PFSK-1 (cell line): ENCODE data around the gene MITF.

Experiments
- FOXP2 ChIP-seq: optimal IDR thresholded peaks from 2 replicates; pipeline ENCODE3; 2011; ENCODE audit warnings: borderline replicate concordance, control low read depth, inconsistent platforms; ENCODE audit not compliant: insufficient read depth; ENCODE audit errors: extremely low read length, extremely low read depth
- POLR2AphosphoS5 ChIP-seq: IDR thresholded peaks from 2 replicates; pipeline ENCODE4 v1.6.1; 2012; ENCODE audit warnings: low read depth, mild to moderate bottlenecking, control low read depth, low read length, moderate library complexity
- SIN3A ChIP-seq: IDR thresholded peaks from 2 replicates; pipeline ENCODE4 v1.6.1; 2012; ENCODE audit warnings: mild to moderate bottlenecking, low read length, moderate library complexity, borderline replicate concordance; ENCODE audit not compliant: insufficient read depth
- TAF1 ChIP-seq: IDR thresholded peaks from 2 replicates; pipeline ENCODE4 v1.6.1; 2012; ENCODE audit warnings: low read length, control low read depth, borderline replicate concordance; ENCODE audit not compliant: insufficient read depth
- TF ChIP-seq, protein P1 (sequence below), 2 experiments: IDR thresholded peaks; 2 replicates each; pipeline versions ENCODE4 v1.6.1 to v1.8.0; 2011 to 2012; ENCODE audit warnings: low read depth in 2 of 2, low read length in 2 of 2, control low read depth in 1 of 2, inconsistent platforms in 1 of 2, mild to moderate bottlenecking in 1 of 2, moderate library complexity in 1 of 2; ENCODE audit not compliant: insufficient read depth in 1 of 2

MITF gene

DNA sequence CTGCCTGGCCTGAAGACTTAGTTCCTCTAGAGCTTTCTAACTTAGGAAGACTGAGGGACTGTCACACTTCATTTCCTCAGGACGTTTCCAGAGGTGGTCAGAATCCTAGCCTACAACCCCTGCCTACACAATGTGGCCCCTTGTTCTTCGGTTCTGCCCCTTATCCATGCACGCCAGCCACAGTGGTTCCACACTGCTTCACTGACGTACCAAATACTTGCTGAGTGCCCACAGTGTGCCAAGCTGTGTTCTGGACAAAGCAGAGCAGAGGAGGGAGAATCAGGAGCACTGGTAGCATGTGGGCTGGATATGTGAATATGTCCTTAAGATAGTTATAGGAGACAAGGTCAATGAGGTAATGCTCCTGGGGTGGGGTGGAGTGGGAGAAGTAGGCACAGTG, 189.8 kb downstream of the MITF start:
- TF ChIP-seq, protein P1, sequence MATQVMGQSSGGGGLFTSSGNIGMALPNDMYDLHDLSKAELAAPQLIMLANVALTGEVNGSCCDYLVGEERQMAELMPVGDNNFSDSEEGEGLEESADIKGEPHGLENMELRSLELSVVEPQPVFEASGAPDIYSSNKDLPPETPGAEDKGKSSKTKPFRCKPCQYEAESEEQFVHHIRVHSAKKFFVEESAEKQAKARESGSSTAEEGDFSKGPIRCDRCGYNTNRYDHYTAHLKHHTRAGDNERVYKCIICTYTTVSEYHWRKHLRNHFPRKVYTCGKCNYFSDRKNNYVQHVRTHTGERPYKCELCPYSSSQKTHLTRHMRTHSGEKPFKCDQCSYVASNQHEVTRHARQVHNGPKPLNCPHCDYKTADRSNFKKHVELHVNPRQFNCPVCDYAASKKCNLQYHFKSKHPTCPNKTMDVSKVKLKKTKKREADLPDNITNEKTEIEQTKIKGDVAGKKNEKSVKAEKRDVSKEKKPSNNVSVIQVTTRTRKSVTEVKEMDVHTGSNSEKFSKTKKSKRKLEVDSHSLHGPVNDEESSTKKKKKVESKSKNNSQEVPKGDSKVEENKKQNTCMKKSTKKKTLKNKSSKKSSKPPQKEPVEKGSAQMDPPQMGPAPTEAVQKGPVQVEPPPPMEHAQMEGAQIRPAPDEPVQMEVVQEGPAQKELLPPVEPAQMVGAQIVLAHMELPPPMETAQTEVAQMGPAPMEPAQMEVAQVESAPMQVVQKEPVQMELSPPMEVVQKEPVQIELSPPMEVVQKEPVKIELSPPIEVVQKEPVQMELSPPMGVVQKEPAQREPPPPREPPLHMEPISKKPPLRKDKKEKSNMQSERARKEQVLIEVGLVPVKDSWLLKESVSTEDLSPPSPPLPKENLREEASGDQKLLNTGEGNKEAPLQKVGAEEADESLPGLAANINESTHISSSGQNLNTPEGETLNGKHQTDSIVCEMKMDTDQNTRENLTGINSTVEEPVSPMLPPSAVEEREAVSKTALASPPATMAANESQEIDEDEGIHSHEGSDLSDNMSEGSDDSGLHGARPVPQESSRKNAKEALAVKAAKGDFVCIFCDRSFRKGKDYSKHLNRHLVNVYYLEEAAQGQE (IDR thresholded peaks at IDR 0.05; ENCODE audit: insufficient read depth in 1 of 2, low read depth in 2 of 2, low read length in 2 of 2): no peak
- TF ChIP-seq SIN3A (no peak), TAF1 (no peak), FOXP2 (no peak), POLR2AphosphoS5 (no peak)

DNA sequence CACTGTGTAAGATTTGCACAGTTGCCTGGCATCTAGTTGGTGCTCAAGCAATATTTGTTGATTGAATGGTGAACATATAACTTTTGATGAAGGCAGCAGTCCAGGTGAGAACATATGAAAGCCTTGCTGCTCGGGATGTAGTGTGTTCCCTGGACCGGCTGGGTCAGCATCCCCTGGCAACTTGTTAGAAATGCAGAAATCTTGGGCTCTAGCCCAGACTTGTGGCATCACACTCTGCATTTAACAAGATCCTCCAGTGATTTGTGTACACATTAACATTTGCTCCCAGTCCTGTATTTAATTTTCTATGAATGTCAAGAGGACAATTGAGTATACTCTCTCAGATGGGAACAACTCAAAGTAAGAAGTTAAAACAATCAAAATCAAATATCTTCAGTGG, 191.3 kb downstream of the MITF start:
- no peak for TF ChIP-seq FOXP2
- TF ChIP-seq POLR2AphosphoS5: no peak
- TF ChIP-seq SIN3A: no peak
- TF ChIP-seq, protein P1 (IDR thresholded peaks at IDR 0.05; ENCODE audit: insufficient read depth in 1 of 2, low read depth in 2 of 2, low read length in 2 of 2): no peak
- TF ChIP-seq TAF1: no peak

DNA sequence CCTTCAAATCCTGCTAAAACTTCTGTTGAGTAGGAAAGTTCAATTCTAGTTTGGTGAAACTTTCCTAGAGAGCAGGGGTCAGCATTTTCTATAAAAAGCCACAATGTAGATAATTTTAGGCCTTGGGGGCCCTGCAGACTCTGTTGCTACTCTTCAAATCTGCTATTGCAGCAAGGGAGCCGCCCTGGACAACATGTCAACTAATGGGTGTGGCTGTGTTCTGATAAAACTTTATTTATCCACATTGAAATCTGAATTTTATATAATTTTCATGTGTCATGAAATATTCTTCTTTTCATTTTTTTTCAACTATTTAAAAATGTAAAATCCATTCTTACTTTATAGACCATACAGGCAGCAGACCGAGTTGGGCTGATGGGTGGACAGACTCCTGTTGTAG, 192.8 kb downstream of the MITF start:
- no peak for TF ChIP-seq FOXP2
- TF ChIP-seq TAF1: no peak
- TF ChIP-seq, protein P1 (IDR thresholded peaks at IDR 0.05; ENCODE audit: insufficient read depth in 1 of 2, low read depth in 2 of 2, low read length in 2 of 2): no peak
- TF ChIP-seq SIN3A: no peak

DNA sequence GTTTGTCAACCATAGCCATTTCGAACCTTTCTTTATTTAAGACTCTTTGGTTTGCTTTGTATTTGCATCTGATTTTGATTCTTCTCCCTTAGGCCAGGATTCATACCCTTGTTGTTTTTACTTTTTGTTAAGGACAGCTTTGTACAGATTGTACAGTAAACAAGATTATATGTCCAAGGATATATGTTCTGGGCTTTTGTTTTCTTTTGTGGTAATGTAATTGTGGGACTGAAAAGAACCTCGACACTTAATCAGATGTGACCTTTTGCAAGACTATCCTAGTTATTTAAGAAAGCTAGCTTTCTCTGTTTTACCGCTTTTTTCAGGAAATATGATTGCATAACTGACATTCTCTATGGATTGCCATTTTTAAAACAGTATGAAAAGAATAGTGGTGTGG, 193.2 kb downstream of the MITF start:
- TF ChIP-seq, protein P1 (IDR thresholded peaks at IDR 0.05; ENCODE audit: insufficient read depth in 1 of 2, low read depth in 2 of 2, low read length in 2 of 2): no peak
- TF ChIP-seq POLR2AphosphoS5: no peak
- TF ChIP-seq SIN3A: no peak
- no peak for TF ChIP-seq FOXP2
- no peak for TF ChIP-seq TAF1

DNA sequence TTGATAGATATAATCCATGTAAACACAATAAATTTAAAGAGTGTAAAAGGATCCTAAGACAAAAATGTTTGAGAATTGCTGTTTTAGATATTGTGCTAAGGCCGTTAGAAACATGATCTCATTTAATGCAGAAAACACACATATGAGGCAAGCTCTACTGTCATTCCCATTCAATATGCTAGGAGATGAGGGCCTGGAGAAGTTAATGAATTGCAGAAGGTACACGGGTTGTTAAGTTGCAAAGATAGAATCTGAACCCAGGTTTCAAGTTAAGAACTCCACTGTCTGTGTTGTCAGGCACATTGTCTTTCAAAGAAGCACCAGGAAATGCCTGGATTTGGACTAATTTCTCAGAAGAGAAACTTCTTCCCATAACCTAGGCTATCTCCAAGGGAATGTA, 195.1 kb downstream of the MITF start:
- TF ChIP-seq TAF1: no peak
- TF ChIP-seq SIN3A: no peak
- TF ChIP-seq FOXP2: no peak
- no peak for TF ChIP-seq POLR2AphosphoS5
- TF ChIP-seq, protein P1 (IDR thresholded peaks at IDR 0.05; ENCODE audit: insufficient read depth in 1 of 2, low read depth in 2 of 2, low read length in 2 of 2): no peak
